OCI-LY3 (cell line): ENCODE data around the gene POLN.

ENCODE experiments used
- EZH2phosphoT487 ChIP-seq: fragments of 200-600 bp; shearing (Covaris generic); IDR thresholded peaks from 2 replicates; pipeline ENCODE4 v1.6.1; 2018; ENCODE audit warnings: antibody characterized with exemption, mixed run types, low read depth
- TF ChIP-seq, protein P1 (sequence below): fragments of 200-600, 300-600 bp; sonication (generic); IDR thresholded peaks from 2 replicates; pipeline ENCODE4 v1.5.1; 2014; ENCODE audit warnings: antibody characterized with exemption, low read length, low read depth

DNA sequence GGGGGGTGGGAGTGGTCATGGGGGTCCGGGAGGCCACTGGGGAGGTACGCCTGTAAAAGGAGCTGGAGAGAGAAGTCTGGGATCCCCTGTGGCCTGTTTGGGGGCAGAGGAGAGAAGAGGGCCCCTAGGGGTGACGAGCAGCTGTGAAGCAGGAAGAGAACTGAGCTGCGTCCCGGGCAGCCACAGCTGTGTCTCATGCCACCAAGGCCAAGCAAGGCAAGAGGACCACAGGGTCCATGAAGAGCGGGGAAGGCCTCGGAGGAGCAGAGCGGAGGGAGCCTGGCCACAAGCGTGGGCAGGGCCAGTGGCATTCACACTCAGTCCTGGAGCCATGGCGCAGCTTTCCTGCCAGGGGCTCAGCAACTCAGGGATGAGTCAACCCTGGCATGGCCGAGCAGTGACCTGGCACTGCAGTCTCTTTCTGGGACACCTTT is 196.4 kb downstream of the POLN start:
- no peak for TF ChIP-seq EZH2phosphoT487
- TF ChIP-seq, protein P1, sequence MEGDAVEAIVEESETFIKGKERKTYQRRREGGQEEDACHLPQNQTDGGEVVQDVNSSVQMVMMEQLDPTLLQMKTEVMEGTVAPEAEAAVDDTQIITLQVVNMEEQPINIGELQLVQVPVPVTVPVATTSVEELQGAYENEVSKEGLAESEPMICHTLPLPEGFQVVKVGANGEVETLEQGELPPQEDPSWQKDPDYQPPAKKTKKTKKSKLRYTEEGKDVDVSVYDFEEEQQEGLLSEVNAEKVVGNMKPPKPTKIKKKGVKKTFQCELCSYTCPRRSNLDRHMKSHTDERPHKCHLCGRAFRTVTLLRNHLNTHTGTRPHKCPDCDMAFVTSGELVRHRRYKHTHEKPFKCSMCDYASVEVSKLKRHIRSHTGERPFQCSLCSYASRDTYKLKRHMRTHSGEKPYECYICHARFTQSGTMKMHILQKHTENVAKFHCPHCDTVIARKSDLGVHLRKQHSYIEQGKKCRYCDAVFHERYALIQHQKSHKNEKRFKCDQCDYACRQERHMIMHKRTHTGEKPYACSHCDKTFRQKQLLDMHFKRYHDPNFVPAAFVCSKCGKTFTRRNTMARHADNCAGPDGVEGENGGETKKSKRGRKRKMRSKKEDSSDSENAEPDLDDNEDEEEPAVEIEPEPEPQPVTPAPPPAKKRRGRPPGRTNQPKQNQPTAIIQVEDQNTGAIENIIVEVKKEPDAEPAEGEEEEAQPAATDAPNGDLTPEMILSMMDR: no peak
